Smooth muscle cell (in vitro differentiated cells): ENCODE results near the gene ADAMTS2. TPM values are rescaled to one million over a fixed set of nuclear protein-coding genes. Genes with fewer than 3 reads are reported as not detected.
"Not testable (repeated sequence)": the region's sequence is repeated elsewhere in the genome, so short reads cannot be mapped to it uniquely, and the experiment has no call there.

Source experiments
- DNase-seq: peaks from one replicate; lab custom pipeline; 2025; ENCODE audit not compliant: unreplicated experiment; lab: John Stamatoyannopoulos, UW
- H2AFZ ChIP-seq: fragments of 200-600 bp; sonication (generic); 2 replicates; pipeline ENCODE4 v1.6.0; 2016; ENCODE audit warnings: antibody characterized with exemption, low read depth, mild to moderate bottlenecking
- H3F3A ChIP-seq: fragments of 200-600 bp; sonication (generic); 2 replicates; pipeline ENCODE4 v1.6.0; 2017; ENCODE audit warnings: antibody characterized with exemption, low read depth
- H3K27ac ChIP-seq: fragments of 200-600 bp; sonication (generic); 2 replicates; pipeline ENCODE4 v1.5.1; 2016; ENCODE audit warnings: low read depth, mild to moderate bottlenecking
- H3K27me3 ChIP-seq: fragments of 200-600 bp; sonication (generic); 2 replicates; pipeline ENCODE4 v1.6.1; 2016; ENCODE audit warnings: low read depth, mild to moderate bottlenecking
- H3K36me3 ChIP-seq: fragments of 200-600 bp; sonication (generic); 2 replicates; pipeline ENCODE4 v1.5.1; 2016; ENCODE audit warnings: low read depth
- H3K4me1 ChIP-seq: fragments of 200-600 bp; sonication (generic); 2 replicates; pipeline ENCODE4 v1.5.1; 2016; ENCODE audit warnings: low read depth
- H3K4me2 ChIP-seq: fragments of 200-600 bp; sonication (generic); 2 replicates; pipeline ENCODE4 v1.6.0; 2016; ENCODE audit warnings: mild to moderate bottlenecking
- H3K4me3 ChIP-seq: fragments of 200-600 bp; sonication (generic); 2 replicates; pipeline ENCODE4 v1.5.1; 2016; ENCODE audit warnings: mild to moderate bottlenecking
- H3K79me2 ChIP-seq: fragments of 200-600 bp; sonication (generic); 2 replicates; pipeline ENCODE4 v1.6.0; 2016; ENCODE audit warnings: low read depth, mild to moderate bottlenecking
- H3K9ac ChIP-seq: fragments of 200-600 bp; sonication (generic); 2 replicates; pipeline ENCODE4 v1.6.0; 2016; ENCODE audit warnings: low read depth
- H3K9me3 ChIP-seq: fragments of 200-600 bp; sonication (generic); replicated peaks from 2 replicates; pipeline ENCODE4 v1.5.1; 2016; ENCODE audit warnings: low read depth
- H4K20me1 ChIP-seq: fragments of 200-600 bp; sonication (generic); 2 replicates; pipeline ENCODE4 v1.6.0; 2016; ENCODE audit warnings: low read depth
- WGBS: methylation state at CpG from one replicate; pipeline ENCODE4 v1.1.7; 2016; ENCODE audit warnings: low lambda C conversion rate; 5-methylcytosine and 5-hydroxymethylcytosine counted together
- polyA plus RNA-seq: library from polyadenylated mRNA; unstranded; fragments of >200 nt; fragmentation: Nextera tagmentation; extraction: Ambion mirVana; gene quantifications from 2 replicates; pipeline ENCODE4 v1.2.1, GENCODE V29; 2016
- total RNA-seq: library from RNA; depleted of rRNA; stranded (reverse); fragments of >200 nt; gene quantifications from 2 replicates; pipeline ENCODE4 v1.2.3, GENCODE V29; 2014
- TF ChIP-seq, protein P1 (sequence below): fragments of 200-600 bp; sonication (generic); IDR thresholded peaks from 2 replicates; pipeline ENCODE4 v1.5.1; 2017; ENCODE audit warnings: borderline replicate concordance, mild to moderate bottlenecking, antibody characterized with exemption; ENCODE audit not compliant: insufficient read depth, poor library complexity, severe bottlenecking

ADAMTS2 gene
- total and polyA plus RNA-seq, 2 experiments from 2014 or later: 22.8 to 37.5 TPM

DNA sequence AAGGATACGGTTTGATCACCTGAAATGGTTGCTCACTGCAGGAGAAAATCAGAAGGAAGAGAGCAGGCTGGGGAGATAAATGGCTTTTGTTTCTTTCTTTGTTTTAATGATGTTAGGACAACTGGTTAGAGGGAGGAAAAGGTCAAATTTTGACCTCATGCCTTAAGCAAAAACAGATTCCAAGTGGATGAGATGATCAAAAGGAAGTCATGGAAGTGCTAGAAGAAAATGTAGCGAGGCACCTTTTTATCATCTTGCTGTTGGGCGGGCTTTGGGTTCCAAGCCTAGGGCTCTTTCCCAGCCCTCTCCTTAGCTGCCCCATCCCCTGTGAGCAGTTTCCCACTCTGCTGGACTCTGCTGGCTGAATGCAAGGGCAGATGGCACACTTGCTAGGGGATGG is 127.9 kb downstream of the ADAMTS2 start:
- no peak overlapping the region for H3K4me2 ChIP-seq
- H3K79me2 ChIP-seq: no peaks in the 10 kb centered on the region
- H3K27me3 ChIP-seq: no peaks in the 10 kb centered on the region
- no peak overlapping the region for H3K27ac ChIP-seq
- H3K36me3 ChIP-seq: no peaks in the 10 kb centered on the region
- no peaks in the 10 kb centered on the region for H3K4me1 ChIP-seq
- H2AFZ ChIP-seq: no peak overlapping the region
- no peaks in the 10 kb centered on the region for H4K20me1 ChIP-seq
- no peak overlapping the region for H3K4me3 ChIP-seq
- WGBS: 88% methylated on average over 3 of the region's 3 CpGs
- TF ChIP-seq, protein P1, sequence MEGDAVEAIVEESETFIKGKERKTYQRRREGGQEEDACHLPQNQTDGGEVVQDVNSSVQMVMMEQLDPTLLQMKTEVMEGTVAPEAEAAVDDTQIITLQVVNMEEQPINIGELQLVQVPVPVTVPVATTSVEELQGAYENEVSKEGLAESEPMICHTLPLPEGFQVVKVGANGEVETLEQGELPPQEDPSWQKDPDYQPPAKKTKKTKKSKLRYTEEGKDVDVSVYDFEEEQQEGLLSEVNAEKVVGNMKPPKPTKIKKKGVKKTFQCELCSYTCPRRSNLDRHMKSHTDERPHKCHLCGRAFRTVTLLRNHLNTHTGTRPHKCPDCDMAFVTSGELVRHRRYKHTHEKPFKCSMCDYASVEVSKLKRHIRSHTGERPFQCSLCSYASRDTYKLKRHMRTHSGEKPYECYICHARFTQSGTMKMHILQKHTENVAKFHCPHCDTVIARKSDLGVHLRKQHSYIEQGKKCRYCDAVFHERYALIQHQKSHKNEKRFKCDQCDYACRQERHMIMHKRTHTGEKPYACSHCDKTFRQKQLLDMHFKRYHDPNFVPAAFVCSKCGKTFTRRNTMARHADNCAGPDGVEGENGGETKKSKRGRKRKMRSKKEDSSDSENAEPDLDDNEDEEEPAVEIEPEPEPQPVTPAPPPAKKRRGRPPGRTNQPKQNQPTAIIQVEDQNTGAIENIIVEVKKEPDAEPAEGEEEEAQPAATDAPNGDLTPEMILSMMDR: no peak
- H3F3A ChIP-seq: no peaks in the 10 kb centered on the region
- DNase-seq: no peak
- no peak overlapping the region for H3K9ac ChIP-seq
- no peaks in the 10 kb centered on the region for H3K9me3 ChIP-seq

DNA sequence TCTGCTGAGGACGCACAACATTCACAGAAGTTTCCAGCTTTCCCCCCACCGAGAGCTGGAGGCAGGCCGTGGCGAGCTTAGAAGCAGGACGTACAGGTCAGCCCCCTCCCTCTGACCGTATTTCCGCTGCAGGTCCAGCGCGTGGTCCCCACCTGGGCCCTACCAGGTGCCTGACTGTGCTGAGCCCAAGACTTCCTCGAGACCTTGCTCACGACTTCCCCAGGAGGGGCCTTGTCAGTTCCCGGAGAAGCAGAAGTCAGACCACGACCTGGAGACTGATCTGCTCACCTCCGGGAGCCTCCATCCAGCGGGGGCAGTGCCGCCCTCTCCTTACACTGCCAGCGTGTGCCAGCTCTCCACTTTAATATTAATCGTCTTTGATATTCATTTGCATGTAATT is 128.9 kb downstream of the ADAMTS2 start:
- H3K27ac ChIP-seq, H3K4me1 ChIP-seq, H3K36me3 ChIP-seq, H4K20me1 ChIP-seq, H3K27me3 ChIP-seq, H3K9me3 ChIP-seq, H3K4me3 ChIP-seq, H3K79me2 ChIP-seq, H3K9ac ChIP-seq, H3F3A ChIP-seq, DNase-seq, H3K4me2 ChIP-seq, H2AFZ ChIP-seq: not testable (repeated sequence)
- WGBS: 93% methylated on average over 18 of the region's 18 CpGs

DNA sequence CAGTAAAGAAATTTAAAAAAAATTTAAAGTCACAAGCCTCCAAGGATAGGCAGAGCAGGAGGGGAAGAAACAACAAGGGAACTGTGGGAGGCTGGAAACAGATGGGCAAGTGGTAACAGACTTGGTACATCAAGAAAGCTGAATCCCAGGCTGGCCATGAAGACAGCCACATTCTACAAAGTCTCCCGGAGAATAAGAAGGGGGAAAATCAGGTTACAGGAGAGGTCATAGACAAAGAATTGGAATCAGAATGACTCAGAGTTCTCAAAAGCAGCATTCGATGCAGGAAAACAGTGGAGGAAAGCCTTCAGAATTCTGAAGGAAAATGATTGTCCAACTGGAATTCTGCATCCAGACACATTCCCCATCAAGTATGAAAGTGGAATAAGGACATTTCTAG is 129.7 kb downstream of the ADAMTS2 start:
- 94% methylated on average over 2 of the region's 2 CpGs for WGBS
- no peak overlapping the region for H3K9ac ChIP-seq
- H4K20me1 ChIP-seq: no peaks in the 10 kb centered on the region
- no peaks in the 10 kb centered on the region for H3K79me2 ChIP-seq
- TF ChIP-seq, protein P1: no peak
- no peaks in the 10 kb centered on the region for H3F3A ChIP-seq
- no peak overlapping the region for H2AFZ ChIP-seq
- DNase-seq: no peak
- H3K36me3 ChIP-seq: no peaks in the 10 kb centered on the region
- H3K4me2 ChIP-seq: no peak overlapping the region
- H3K9me3 ChIP-seq: no peaks in the 10 kb centered on the region
- no peak overlapping the region for H3K4me3 ChIP-seq
- no peaks in the 10 kb centered on the region for H3K4me1 ChIP-seq
- H3K27me3 ChIP-seq: no peaks in the 10 kb centered on the region
- H3K27ac ChIP-seq: no peak overlapping the region

DNA sequence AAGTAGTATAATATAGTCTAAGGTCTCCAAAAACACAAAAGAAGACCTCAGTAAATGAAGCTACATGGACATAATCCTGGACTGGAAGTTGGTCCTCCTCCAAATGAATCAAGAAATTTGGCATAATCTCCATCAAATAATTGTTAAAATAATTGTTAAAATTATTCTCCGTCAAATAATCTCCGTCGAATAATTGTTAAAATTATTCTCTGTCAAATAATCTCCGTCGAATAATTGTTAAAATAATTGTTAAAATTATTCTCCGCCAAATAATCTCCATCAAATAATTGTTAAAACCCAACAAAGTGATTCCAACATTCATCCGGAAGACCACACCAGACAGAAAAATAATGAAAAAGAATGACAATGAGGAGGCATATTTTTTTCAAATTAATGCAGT is 130.6 kb downstream of the ADAMTS2 start:
- H3K4me1 ChIP-seq: no peaks in the 10 kb centered on the region
- 98% methylated on average over 7 of the region's 7 CpGs for WGBS
- TF ChIP-seq, protein P1: no peak

More for the DNA sequence above, 130.6 kb downstream of the ADAMTS2 start:
- H3K9ac ChIP-seq: no peak overlapping the region
- H3K27ac ChIP-seq: no peak overlapping the region
- H3K4me2 ChIP-seq: no peak overlapping the region
- no peaks in the 10 kb centered on the region for H3F3A ChIP-seq
- H2AFZ ChIP-seq: no peak overlapping the region
- no peaks in the 10 kb centered on the region for H3K79me2 ChIP-seq
- no peaks in the 10 kb centered on the region for H3K9me3 ChIP-seq
- DNase-seq: no peak
- H3K36me3 ChIP-seq: no peaks in the 10 kb centered on the region
- H4K20me1 ChIP-seq: peaks cover under 1% of the 10 kb centered on the region
- H3K4me3 ChIP-seq: no peak overlapping the region
- H3K27me3 ChIP-seq: no peaks in the 10 kb centered on the region
